Keratinocyte (primary cell): ENCODE data around the gene ZIC4. TPM values are rescaled to one million over a fixed set of nuclear protein-coding genes. Genes with fewer than 3 reads are reported as not detected.

ENCODE experiments used
- DNase-seq: peaks from one replicate; pipeline ENCODE4 v3.0.0-alpha.2; 2011; ENCODE audit warnings: low read depth, missing footprints, low spot score
- FAIRE-seq: peaks from 2 replicates; lab custom pipeline; 2011; peaks lifted over from hg19 to GRCh38; lab: Jason Lieb, UNC
- H2AFZ ChIP-seq: 2 replicates; pipeline ENCODE4 v1.6.0; 2012; ENCODE audit warnings: low read length, control low read depth, inconsistent platforms; ENCODE audit not compliant: control insufficient read depth
- H3K27ac ChIP-seq: 2 replicates; pipeline ENCODE4 v1.5.1; 2011; ENCODE audit warnings: low read length; ENCODE audit not compliant: control insufficient read depth, insufficient read depth
- H3K27me3 ChIP-seq: 3 replicates; pipeline ENCODE4 v1.6.0; 2011; ENCODE audit warnings: low read length; ENCODE audit not compliant: control insufficient read depth, insufficient read depth; ENCODE audit errors: extremely low read depth
- H3K36me3 ChIP-seq, 2 experiments: 2 replicates in 1 of 2; 3 replicates in 1 of 2; pipeline ENCODE4 v1.5.1; 2011; ENCODE audit warnings: low read length in 2 of 2, mild to moderate bottlenecking in 1 of 2; ENCODE audit not compliant: control insufficient read depth in 2 of 2, insufficient read depth in 2 of 2; ENCODE audit errors: extremely low read depth in 1 of 2
- H3K4me1 ChIP-seq: 3 replicates; pipeline ENCODE4 v1.5.1; 2011; ENCODE audit warnings: low read length; ENCODE audit not compliant: control insufficient read depth, insufficient read depth; ENCODE audit errors: extremely low read depth
- H3K4me2 ChIP-seq: 3 replicates; pipeline ENCODE4 v1.6.0; 2011; ENCODE audit warnings: low read depth, low read length; ENCODE audit not compliant: control insufficient read depth, insufficient read depth; ENCODE audit errors: extremely low read depth
- H3K4me3 ChIP-seq, 3 experiments: fragments of 200-600 bp in 1 of 3; sonication (generic) in 1 of 3; 2 replicates in 2 of 3; 3 replicates in 1 of 3; pipeline ENCODE4 v1.5.1; 2011 to 2016; ENCODE audit warnings: low read length in 3 of 3, mild to moderate bottlenecking in 3 of 3, control low read depth in 2 of 3, inconsistent platforms in 1 of 3, low read depth in 1 of 3, mixed read lengths in 1 of 3, mixed run types in 1 of 3, moderate library complexity in 1 of 3; ENCODE audit not compliant: control insufficient read depth in 2 of 3, insufficient read depth in 2 of 3; ENCODE audit errors: extremely low read depth in 1 of 3
- H3K79me2 ChIP-seq: 2 replicates; pipeline ENCODE4 v1.6.0; 2012; ENCODE audit warnings: low read length; ENCODE audit not compliant: control insufficient read depth, insufficient read depth
- H3K9ac ChIP-seq: 3 replicates; pipeline ENCODE4 v1.6.0; 2011; ENCODE audit warnings: low read length; ENCODE audit not compliant: control insufficient read depth, insufficient read depth; ENCODE audit errors: extremely low read depth
- H3K9me1 ChIP-seq: 3 replicates; pipeline ENCODE4 v1.6.0; 2011; ENCODE audit warnings: low read length; ENCODE audit not compliant: control insufficient read depth, insufficient read depth; ENCODE audit errors: extremely low read depth
- H3K9me3 ChIP-seq: 2 replicates; pipeline ENCODE4 v1.5.1; 2012; ENCODE audit warnings: low read depth, low read length; ENCODE audit not compliant: control insufficient read depth
- H4K20me1 ChIP-seq: 3 replicates; pipeline ENCODE4 v1.6.0; 2011; ENCODE audit warnings: low read length; ENCODE audit not compliant: control insufficient read depth, insufficient read depth; ENCODE audit errors: extremely low read depth
- CTCF ChIP-seq, 3 experiments: IDR thresholded peaks in 1 of 3; conservative IDR thresholded peaks in 1 of 3; optimal IDR thresholded peaks in 1 of 3; 2 replicates in 2 of 3; 3 replicates in 1 of 3; pipeline versions ENCODE3 to v1.5.1; 2011; ENCODE audit warnings: low read length in 3 of 3, mild to moderate bottlenecking in 3 of 3, moderate library complexity in 2 of 3, control low read depth in 1 of 3, inconsistent platforms in 1 of 3; ENCODE audit not compliant: insufficient read depth in 2 of 3; ENCODE audit errors: extremely low read depth in 1 of 3
- EZH2 ChIP-seq: IDR thresholded peaks from one replicate; pipeline ENCODE4 v1.6.1; 2012; ENCODE audit warnings: inconsistent platforms, mild to moderate bottlenecking, low read length, moderate library complexity
- dilution Hi-C: fragments of 300-500 bp; cut with MboI; formaldehyde crosslinking; loops from one replicate; pipeline ENCODE4 v1.7.0; 2020; ENCODE audit warnings: low sequenced_read_pairs; ENCODE audit not compliant: extremely low pct_ligation_motif_present
- polyA plus RNA-seq, 5 experiments: library from polyadenylated mRNA; depleted of rRNA in 3 of 5; stranded (reverse) in 3 of 5; stranded (forward) in 1 of 5; unstranded in 1 of 5; fragments of >200 nt; gene quantifications; 1 replicate in 1 of 5; 2 replicates in 3 of 5; 3 replicates in 1 of 5; pipeline versions ENCODE4 v1.2.1 to v1.2.3, GENCODE V29; 2011 to 2012; ENCODE audit warnings: missing spikeins in 2 of 5, low read depth in 1 of 5, low replicate concordance in 1 of 5

The ZIC4 gene
- polyA plus RNA-seq, 1 donor (not counting 4 experiments of a cell fraction or from before 2014, with no cell fraction given), result not detected

DNA sequence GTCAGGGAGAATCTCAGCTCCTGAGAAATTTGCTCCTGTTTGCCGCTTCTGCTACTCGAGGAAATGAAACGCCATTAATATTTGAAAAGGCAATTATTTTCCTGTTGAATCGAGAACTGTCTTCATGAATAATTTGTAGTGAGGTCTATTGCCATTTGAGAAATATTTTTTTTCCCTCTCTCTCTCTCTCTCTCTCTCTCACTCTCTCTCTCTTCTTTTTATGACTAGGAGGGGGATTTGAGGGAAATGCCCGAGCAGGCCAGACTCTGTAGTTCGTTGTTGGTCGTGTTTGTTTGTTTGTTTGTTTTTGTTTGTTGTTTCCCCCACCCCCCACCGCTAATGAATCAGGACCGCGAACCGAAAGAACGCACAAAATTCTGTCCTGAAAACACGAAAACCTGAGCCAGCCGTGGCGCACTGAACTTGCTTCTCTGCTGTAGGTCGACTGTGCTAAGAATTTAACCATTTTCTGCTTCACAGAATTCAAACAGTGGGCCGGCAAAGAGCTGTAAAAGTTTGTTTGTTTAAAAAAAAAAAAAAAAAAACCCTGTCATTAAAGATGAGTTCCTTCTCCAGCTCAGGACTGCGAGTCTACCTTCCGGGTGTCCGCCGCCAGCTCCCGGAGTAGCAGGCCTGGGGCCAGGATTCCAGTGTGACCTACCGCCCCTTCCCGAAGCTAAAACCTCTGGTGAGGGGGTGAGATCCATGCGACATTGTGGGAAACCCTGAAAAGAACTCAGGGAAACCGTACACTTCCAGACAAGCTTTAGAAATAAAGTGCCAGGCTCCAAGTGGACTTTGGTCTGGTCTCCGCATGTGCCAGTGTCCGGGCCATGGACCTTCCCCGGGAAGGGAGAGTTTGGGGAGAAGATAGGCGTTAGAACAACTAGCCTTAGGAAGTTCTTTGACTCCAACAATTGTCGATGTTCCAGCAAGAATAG lies 12.1 kb downstream of the ZIC4 start:
- FAIRE-seq (no peak), DNase-seq (no peak)
- peaks cover 94% of the 10 kb centered on the region for H3K27me3 ChIP-seq
- H3K9me3 ChIP-seq, result peaks cover 12% of the 10 kb centered on the region
- H3K4me1 ChIP-seq, result no peaks in the 10 kb centered on the region
- no peak overlapping the region for H3K4me3 ChIP-seq
- H3K27ac ChIP-seq, result no peak overlapping the region
- dilution Hi-C loops, result no loop called here
- H3K9me1 ChIP-seq, result no peaks in the 10 kb centered on the region
- no peak overlapping the region for H3K9ac ChIP-seq
- no peaks in the 10 kb centered on the region for H3K36me3 ChIP-seq
- no peak overlapping the region for H2AFZ ChIP-seq
- no peaks in the 10 kb centered on the region for H3K79me2 ChIP-seq
- H4K20me1 ChIP-seq, result no peaks in the 10 kb centered on the region
- TF ChIP-seq CTCF (optimal IDR thresholded peaks at IDR 0.05 in 1 of 3, IDR thresholded peaks at IDR 0.05 in 1 of 3, conservative IDR thresholded peaks at IDR 0.05 in 1 of 3; ENCODE audit: extremely low read depth in 1 of 3, insufficient read depth in 2 of 3, low read length in 3 of 3), result no peak
- TF ChIP-seq EZH2, result no peak
- H3K4me2 ChIP-seq, result no peak overlapping the region

DNA sequence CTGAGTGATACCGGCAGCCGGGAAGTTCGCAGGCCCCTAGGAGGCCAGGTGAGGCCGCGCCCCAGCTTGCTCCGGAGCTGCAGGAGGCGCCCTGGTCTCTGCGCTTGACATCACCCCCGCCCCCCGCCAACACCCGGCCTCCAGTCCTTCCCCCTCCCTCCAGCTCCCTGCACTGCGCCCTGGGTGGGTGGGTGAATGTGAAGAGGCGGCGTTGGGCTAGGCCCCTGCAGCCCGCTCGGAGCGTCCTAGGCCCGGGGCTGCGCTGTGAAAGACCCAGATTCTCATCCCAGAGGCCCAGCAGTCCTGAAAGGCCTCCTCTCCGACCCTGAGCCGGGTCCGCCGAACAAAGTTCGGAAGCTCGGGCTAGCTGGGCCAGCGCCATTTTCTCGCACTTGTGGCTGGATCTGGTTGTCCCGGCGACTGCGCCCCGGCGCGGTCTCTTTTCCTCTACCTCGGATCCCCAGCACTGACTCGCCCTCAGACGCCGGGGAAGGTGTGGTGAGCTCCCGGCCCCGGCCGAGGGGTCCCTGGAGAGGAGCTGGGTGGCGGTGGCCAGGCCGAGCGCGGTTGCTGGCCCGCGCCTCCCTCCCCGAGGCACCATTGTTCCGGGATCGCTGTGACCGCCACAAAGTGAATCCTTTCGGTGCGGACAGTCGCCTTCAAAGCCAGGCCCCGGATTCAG lies 12.9 kb downstream of the ZIC4 start:
- no peak for DNase-seq
- Histone ChIP-seq H3K9me1 (no peaks in the 10 kb centered on the region), H3K4me1 (no peaks in the 10 kb centered on the region), H3K27ac (no peak overlapping the region), H3K36me3 (no peaks in the 10 kb centered on the region), H3K4me2 (no peak overlapping the region), H3K4me3 (no peak overlapping the region), H3K9me3 (peaks cover 14% of the 10 kb centered on the region), H4K20me1 (no peaks in the 10 kb centered on the region), H2AFZ (no peak overlapping the region), H3K79me2 (no peaks in the 10 kb centered on the region), H3K27me3 (peaks cover 99% of the 10 kb centered on the region), H3K9ac (no peak overlapping the region)
- no peak for FAIRE-seq
- dilution Hi-C loops, result no loop called here
- TF ChIP-seq CTCF (optimal IDR thresholded peaks at IDR 0.05 in 1 of 3, IDR thresholded peaks at IDR 0.05 in 1 of 3, conservative IDR thresholded peaks at IDR 0.05 in 1 of 3; ENCODE audit: extremely low read depth in 1 of 3, insufficient read depth in 2 of 3, low read length in 3 of 3), result no peak
- no peak for TF ChIP-seq EZH2
